SH-SY5Y (cell line): ENCODE measurements around the gene HERC2.

Experiments used
- GATA2 ChIP-seq: IDR thresholded peaks from 2 replicates; pipeline ENCODE4 v1.6.1; 2011; ENCODE audit warnings: mild to moderate bottlenecking, low read depth, low read length
- GATA3 ChIP-seq: IDR thresholded peaks from 2 replicates; pipeline ENCODE4 v1.6.1; 2011; ENCODE audit warnings: low read depth, mild to moderate bottlenecking, low read length, moderate library complexity

- TF ChIP-seq GATA3 (no peak), GATA2 (no peak)
Observed at GRCh38 chr15:28112962-28113361, 209.0 kb downstream of the HERC2 start.
